ENCODE measurements around the gene AK2. TPM values are rescaled to one million over a fixed set of nuclear protein-coding genes. Genes with fewer than 3 reads are reported as not detected.
"Not testable (repeated sequence)": the region's sequence is repeated elsewhere in the genome, so short reads cannot be mapped to it uniquely, and the experiment has no call there.

AK2 gene
- total RNA-seq, 1 experiment from 2014 or later = 302 TPM

DNA sequence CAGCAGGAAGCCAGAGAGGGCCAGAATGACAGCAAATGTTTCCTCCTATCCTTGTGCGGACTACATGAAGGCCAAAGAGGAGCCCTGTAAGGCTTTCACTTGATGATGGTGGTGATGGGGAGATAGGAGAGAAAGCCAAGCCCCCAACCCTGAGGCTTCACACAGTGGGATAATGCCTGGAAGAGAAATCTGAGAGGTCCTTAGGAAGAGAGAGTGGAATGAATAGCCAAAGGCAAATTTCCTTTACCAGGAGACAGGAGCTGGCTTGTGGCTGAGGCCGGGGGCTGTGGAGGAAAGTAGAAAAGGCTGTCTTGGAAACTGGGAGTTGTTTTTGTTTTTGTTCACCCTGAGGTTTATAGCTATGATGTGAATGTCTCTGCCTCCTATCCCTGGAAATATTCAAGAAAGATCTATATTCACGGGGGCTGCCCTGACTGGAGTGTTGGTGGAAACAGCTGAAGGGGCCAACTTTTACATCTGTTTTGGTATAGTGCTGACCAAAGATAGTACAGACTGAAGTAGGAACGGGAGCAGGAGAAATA, 59.1 kb downstream of the AK2 start:
- DNase-seq = no peak
- no peaks in the 10 kb centered on the region for H3K27me3 ChIP-seq
- H3K36me3 ChIP-seq = no peaks in the 10 kb centered on the region
- no peaks in the 10 kb centered on the region for H3K9me3 ChIP-seq
- no peak overlapping the region for H3K4me3 ChIP-seq

- DNase-seq, H3K27me3 ChIP-seq, H3K9me3 ChIP-seq, H3K36me3 ChIP-seq, H3K4me3 ChIP-seq: not testable (repeated sequence)
These were observed 61.6 kb downstream of the AK2 start for GRCh38 chr1:32975055-32975454.

- DNase-seq, H3K9me3 ChIP-seq, H3K4me3 ChIP-seq, H3K36me3 ChIP-seq, H3K27me3 ChIP-seq: not testable (repeated sequence)
These were observed 63.2 kb downstream of the AK2 start for GRCh38 chr1:32973458-32973857.

- H3K4me3 ChIP-seq = peak overlapping the region; percentile 6; the same call in 1 of the 2 replicates
- DNase-seq = no peak
- no peaks in the 10 kb centered on the region for H3K9me3 ChIP-seq
- no peaks in the 10 kb centered on the region for H3K27me3 ChIP-seq
- H3K36me3 ChIP-seq = no peaks in the 10 kb centered on the region
These were observed 63.8 kb downstream of the AK2 start for GRCh38 chr1:32972814-32973428.

- no peaks in the 10 kb centered on the region for H3K9me3 ChIP-seq
- H3K4me3 ChIP-seq = no peak overlapping the region
- no peak for DNase-seq
- no peaks in the 10 kb centered on the region for H3K27me3 ChIP-seq
- no peaks in the 10 kb centered on the region for H3K36me3 ChIP-seq
These were observed 65.1 kb downstream of the AK2 start for GRCh38 chr1:32971576-32971975.

GRCh38 chr1:32971156-32971555, 65.5 kb downstream of the AK2 start:
- no peak overlapping the region for H3K4me3 ChIP-seq
- H3K9me3 ChIP-seq = no peaks in the 10 kb centered on the region
- DNase-seq = no peak
- H3K36me3 ChIP-seq = no peaks in the 10 kb centered on the region
- no peaks in the 10 kb centered on the region for H3K27me3 ChIP-seq

DNA sequence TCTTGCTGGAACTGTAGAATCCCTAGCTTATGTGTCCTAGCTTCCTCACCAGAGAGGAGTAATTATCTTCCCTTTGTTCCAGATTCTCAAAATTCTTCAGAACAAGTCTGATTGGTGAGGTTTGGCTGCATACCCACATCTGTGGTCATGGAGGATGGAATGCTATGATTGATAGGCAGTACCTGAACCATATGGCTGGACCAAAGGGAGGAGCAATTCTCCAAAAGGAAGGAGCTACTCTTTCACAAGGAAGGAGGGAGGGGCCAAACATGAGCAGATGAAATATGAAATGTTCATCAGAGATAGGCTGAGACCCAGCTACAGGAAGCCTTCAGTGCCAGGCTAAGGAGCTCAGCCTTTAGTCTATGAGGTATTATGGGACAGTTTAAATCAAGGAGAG, 67.1 kb downstream of the AK2 start:
- Histone ChIP-seq H3K4me3 (no peak overlapping the region), H3K36me3 (no peaks in the 10 kb centered on the region), H3K9me3 (no peaks in the 10 kb centered on the region), H3K27me3 (no peaks in the 10 kb centered on the region)
- no peak for DNase-seq

GRCh38 chr1:32967888-32968568, 68.7 kb downstream of the AK2 start:
- DNase-seq = no peak
- Histone ChIP-seq H3K4me3 (no peak overlapping the region), H3K27me3 (no peaks in the 10 kb centered on the region), H3K36me3 (no peaks in the 10 kb centered on the region), H3K9me3 (no peaks in the 10 kb centered on the region)

- Histone ChIP-seq H3K9me3 (no peaks in the 10 kb centered on the region), H3K36me3 (no peaks in the 10 kb centered on the region), H3K27me3 (no peaks in the 10 kb centered on the region), H3K4me3 (no peak overlapping the region)
- no peak for DNase-seq
These were observed 69.8 kb downstream of the AK2 start for GRCh38 chr1:32966900-32967299.

DNA sequence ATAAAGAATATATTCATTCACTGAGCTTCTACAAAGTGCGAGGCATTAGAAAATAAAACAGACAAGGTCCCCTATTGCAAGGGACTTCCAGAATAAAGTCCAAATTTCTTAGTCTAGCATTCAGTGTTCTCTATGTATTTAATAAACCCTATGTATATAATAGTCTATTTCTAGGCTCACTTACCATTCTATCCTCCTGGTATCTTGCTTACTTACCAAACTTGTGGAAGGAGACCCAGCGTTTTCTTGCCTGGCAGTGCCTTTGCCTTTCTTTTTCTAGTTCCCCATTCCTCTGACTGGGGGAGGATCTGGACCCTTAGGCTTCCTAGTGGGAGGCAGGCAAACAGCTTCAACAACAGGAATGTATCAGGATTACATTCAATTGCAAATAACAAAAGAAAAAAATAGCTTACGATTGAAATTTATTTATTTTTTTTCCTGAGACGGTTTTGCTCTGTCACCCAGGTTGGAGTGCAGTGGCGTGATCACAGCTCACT, 71.4 kb downstream of the AK2 start:
- Histone ChIP-seq H3K9me3 (no peaks in the 10 kb centered on the region), H3K4me3 (peak overlapping the region; percentile 65), H3K36me3 (no peaks in the 10 kb centered on the region), H3K27me3 (no peaks in the 10 kb centered on the region)
- no peak for DNase-seq

DNA sequence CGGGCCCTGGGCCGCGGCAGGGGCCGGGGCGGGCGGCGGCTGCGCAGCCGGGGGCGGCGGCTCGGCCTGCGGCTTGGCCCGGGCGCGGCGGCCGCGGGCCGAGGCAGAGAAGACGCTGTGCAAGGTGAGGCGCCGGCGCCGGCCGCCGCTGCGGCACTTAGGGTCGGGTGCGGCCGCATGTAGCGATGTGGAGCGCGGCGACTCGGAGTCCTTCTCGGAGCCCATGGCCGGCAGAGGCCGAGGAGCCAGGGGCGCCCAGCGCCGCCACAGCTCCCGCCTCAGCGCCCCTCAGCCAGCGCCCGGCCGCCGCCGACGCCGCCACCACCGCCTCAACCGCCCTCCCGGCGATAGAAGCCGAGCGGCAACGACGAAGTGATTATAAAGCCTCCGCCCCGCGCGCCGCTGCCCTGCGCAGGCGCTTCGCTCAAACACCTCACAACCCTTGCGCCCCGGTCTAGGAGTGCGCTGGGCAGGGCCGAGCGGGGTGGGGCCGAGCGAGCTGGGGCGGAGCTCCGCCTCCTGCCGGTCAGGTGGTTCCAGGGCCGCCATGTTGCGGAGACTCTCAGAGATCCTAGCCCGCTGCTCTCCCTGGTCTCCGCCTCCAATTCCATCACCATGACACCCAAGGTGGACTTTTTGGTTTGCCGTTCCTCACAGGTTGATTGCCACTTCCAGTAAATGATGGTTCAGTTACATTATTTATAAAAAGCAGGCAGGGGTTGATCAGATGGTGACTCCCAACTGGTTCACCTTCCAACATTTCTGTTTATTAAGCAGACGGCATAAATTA, 72.0 kb downstream of the AK2 start, which contains the start of gene RNF19B:
TSS of gene RNF19B (minus strand) at position 349 of the 790 bp plus-strand sequence. CDS start at position 225, 124 bp downstream.
- Histone ChIP-seq H3K36me3 (no peaks in the 10 kb centered on the region), H3K4me3 (peak within 1 kb of the TSS; percentile 65), H3K27me3 (no peaks in the 10 kb centered on the region), H3K9me3 (no peaks in the 10 kb centered on the region)
- peak; percentile 95 for DNase-seq

- Histone ChIP-seq H3K4me3 (peak overlapping the region; percentile 65), H3K27me3 (no peaks in the 10 kb centered on the region), H3K9me3 (no peaks in the 10 kb centered on the region), H3K36me3 (no peaks in the 10 kb centered on the region)
- DNase-seq = peak; percentile 75
These were observed 72.8 kb downstream of the AK2 start for GRCh38 chr1:32963746-32964460.

- peak overlapping the region; percentile 65 for H3K4me3 ChIP-seq
- H3K27me3 ChIP-seq = no peaks in the 10 kb centered on the region
- no peaks in the 10 kb centered on the region for H3K9me3 ChIP-seq
- no peak for DNase-seq
- H3K36me3 ChIP-seq = no peaks in the 10 kb centered on the region
These were observed 74.3 kb downstream of the AK2 start for GRCh38 chr1:32962248-32962896.

DNA sequence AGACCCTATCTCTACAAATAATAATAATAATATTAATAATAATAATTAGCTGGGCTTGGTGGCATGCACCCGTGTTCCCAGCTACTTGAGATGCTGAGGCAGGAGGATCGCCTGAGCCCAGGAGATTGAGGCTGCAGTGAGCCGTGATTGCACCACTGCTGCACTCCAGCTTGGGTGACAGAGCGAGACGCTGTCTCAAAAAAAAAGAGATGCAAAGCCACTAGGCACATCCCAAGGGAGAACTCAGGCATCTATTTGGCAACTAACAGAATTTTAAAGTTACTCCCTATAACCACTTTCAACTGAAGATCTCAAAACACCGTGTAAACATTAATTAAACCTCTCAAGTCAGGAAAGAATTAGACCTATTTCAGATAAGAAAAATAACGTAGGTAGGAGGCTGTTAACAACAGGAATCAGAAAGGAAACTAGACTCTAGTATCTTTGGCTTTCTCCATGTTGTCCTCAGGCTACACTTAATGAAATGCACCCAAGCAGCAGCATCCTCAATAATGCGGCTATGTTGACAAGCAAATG, 75.8 kb downstream of the AK2 start:
- no peak for DNase-seq
- Histone ChIP-seq H3K4me3 (no peak overlapping the region), H3K36me3 (no peaks in the 10 kb centered on the region), H3K27me3 (no peaks in the 10 kb centered on the region), H3K9me3 (no peaks in the 10 kb centered on the region)

GRCh38 chr1:32960342-32960741, 76.3 kb downstream of the AK2 start:
- no peaks in the 10 kb centered on the region for H3K36me3 ChIP-seq

DNA sequence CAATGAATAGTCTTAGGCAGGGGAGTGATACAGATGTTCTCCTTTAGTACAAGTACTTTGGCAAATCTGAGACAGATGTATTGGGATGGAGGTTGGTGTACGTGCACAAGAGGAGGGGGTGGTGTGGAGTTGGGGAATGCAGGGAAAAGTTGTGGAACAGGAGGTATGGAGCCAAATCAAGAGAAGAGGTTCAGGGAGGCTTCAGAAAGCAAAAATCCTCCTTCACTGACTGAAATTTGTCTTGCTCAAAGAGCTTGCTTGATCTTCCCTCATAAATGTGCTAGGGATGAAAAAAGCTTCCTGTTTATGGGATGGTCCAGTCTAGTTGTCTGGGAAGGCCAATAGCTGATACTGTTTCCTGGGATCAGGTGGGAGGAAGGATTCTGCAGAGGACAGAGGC, 77.9 kb downstream of the AK2 start:
- DNase-seq = no peak
- Histone ChIP-seq H3K9me3 (no peaks in the 10 kb centered on the region), H3K27me3 (no peaks in the 10 kb centered on the region), H3K36me3 (no peaks in the 10 kb centered on the region), H3K4me3 (no peak overlapping the region)

More at GRCh38 chr1:32960342-32960741, 76.3 kb downstream of the AK2 start:
- no peak overlapping the region for H3K4me3 ChIP-seq
- H3K9me3 ChIP-seq = no peaks in the 10 kb centered on the region
- no peak for DNase-seq
- H3K27me3 ChIP-seq = no peaks in the 10 kb centered on the region

Measured in MG63 (cell line).